Neural crest cell (in vitro differentiated cells): ENCODE results near the gene SMPD3. TPM values are rescaled to one million over a fixed set of nuclear protein-coding genes. Genes with fewer than 3 reads are reported as not detected.

Experiments used
- DNase-seq: peaks from one replicate; pipeline ENCODE4 v3.0.0; 2021; ENCODE audit warnings: low read depth, mixed read lengths, low spot score
- H3K27ac Mint-ChIP-seq: one replicate; pipeline ENCODE4 v1.8.0; 2021; ENCODE audit warnings: mild to moderate bottlenecking, mixed read lengths; ENCODE audit not compliant: unreplicated experiment
- H3K27me3 Mint-ChIP-seq: 2 replicates; pipeline ENCODE4 v1.8.0; 2021; ENCODE audit warnings: low read depth, mild to moderate bottlenecking, mixed read lengths
- H3K36me3 Mint-ChIP-seq: 2 replicates; pipeline ENCODE4 v1.8.0; 2021; ENCODE audit warnings: low read depth, mild to moderate bottlenecking, mixed read lengths
- H3K4me1 Mint-ChIP-seq: 2 replicates; pipeline ENCODE4 v1.8.0; 2021; ENCODE audit warnings: mixed read lengths
- H3K4me3 Mint-ChIP-seq: one replicate; pipeline ENCODE4 v1.8.0; 2021; ENCODE audit warnings: mild to moderate bottlenecking, mixed read lengths
- H3K9me3 Mint-ChIP-seq: 2 replicates; pipeline ENCODE4 v1.8.0; 2021; ENCODE audit warnings: mixed read lengths
- CTCF ChIP-seq: fragments of 200-600 bp; sonication (generic); conservative IDR thresholded peaks from 2 replicates; pipeline ENCODE4 v1.5.0; 2021; ENCODE audit warnings: antibody characterized with exemption, mild to moderate bottlenecking
- total RNA-seq: library from RNA; stranded (reverse); gene quantifications from 2 replicates; pipeline ENCODE4 v1.2.1, GENCODE V29; 2021

The SMPD3 gene
- total RNA-seq, 1 donor from 2014 or later = 3.8 TPM

- Mint-ChIP-seq H3K4me3 (no peak overlapping the region), H3K27ac (no peak overlapping the region), H3K36me3 (no peaks in the 10 kb centered on the region), H3K27me3 (peaks cover 2% of the 10 kb centered on the region), H3K9me3 (no peaks in the 10 kb centered on the region), H3K4me1 (no peaks in the 10 kb centered on the region)
- no peak for TF ChIP-seq CTCF
- DNase-seq = no peak
These were observed 22.6 kb downstream of the SMPD3 start for GRCh38 chr16:68425498-68426346.

GRCh38 chr16:68423771-68424170, 24.5 kb downstream of the SMPD3 start:
- no peak overlapping the region for H3K4me3 Mint-ChIP-seq
- no peaks in the 10 kb centered on the region for H3K9me3 Mint-ChIP-seq
- H3K36me3 Mint-ChIP-seq = no peaks in the 10 kb centered on the region
- H3K4me1 Mint-ChIP-seq = no peaks in the 10 kb centered on the region
- peaks cover 1% of the 10 kb centered on the region for H3K27me3 Mint-ChIP-seq
- no peak for DNase-seq
- TF ChIP-seq CTCF = no peak
- H3K27ac Mint-ChIP-seq = no peak overlapping the region

GRCh38 chr16:68422396-68422960, 25.8 kb downstream of the SMPD3 start:
- H3K27me3 Mint-ChIP-seq = peaks cover 3% of the 10 kb centered on the region
- TF ChIP-seq CTCF = no peak
- H3K27ac Mint-ChIP-seq = no peak overlapping the region
- H3K36me3 Mint-ChIP-seq = no peaks in the 10 kb centered on the region
- no peaks in the 10 kb centered on the region for H3K4me1 Mint-ChIP-seq
- no peaks in the 10 kb centered on the region for H3K9me3 Mint-ChIP-seq
- no peak for DNase-seq
- H3K4me3 Mint-ChIP-seq = no peak overlapping the region

GRCh38 chr16:68421076-68421475, 27.2 kb downstream of the SMPD3 start:
- TF ChIP-seq CTCF = no peak
- no peak overlapping the region for H3K4me3 Mint-ChIP-seq
- H3K27ac Mint-ChIP-seq = no peak overlapping the region
- no peak for DNase-seq
- H3K36me3 Mint-ChIP-seq = no peaks in the 10 kb centered on the region
- peaks cover 4% of the 10 kb centered on the region for H3K4me1 Mint-ChIP-seq
- no peaks in the 10 kb centered on the region for H3K9me3 Mint-ChIP-seq
- H3K27me3 Mint-ChIP-seq = peaks cover 3% of the 10 kb centered on the region

- H3K4me1 Mint-ChIP-seq = peaks cover 5% of the 10 kb centered on the region
- H3K27ac Mint-ChIP-seq = no peak overlapping the region
- H3K36me3 Mint-ChIP-seq = no peaks in the 10 kb centered on the region
- peaks cover 3% of the 10 kb centered on the region for H3K27me3 Mint-ChIP-seq
- no peaks in the 10 kb centered on the region for H3K9me3 Mint-ChIP-seq
- DNase-seq = no peak
- no peak overlapping the region for H3K4me3 Mint-ChIP-seq
- no peak for TF ChIP-seq CTCF
These were observed 27.9 kb downstream of the SMPD3 start for GRCh38 chr16:68420366-68420942.
